Gastrocnemius medialis (tissue), 4 donors: ENCODE data around the gene CACNA2D3.

Experiments used
- CTCF ChIP-seq, 5 experiments: fragments of 450-650 bp in 3 of 5; fragments of 200-600 bp in 2 of 5; sonication (generic) in 2 of 5; IDR thresholded peaks in 4 of 5; conservative IDR thresholded peaks in 1 of 5; 1 replicate in 4 of 5; 2 replicates in 1 of 5; pipeline ENCODE4 v1.5.1; 2016 to 2019; ENCODE audit warnings: antibody characterized with exemption in 5 of 5, mild to moderate bottlenecking in 3 of 5, moderate library complexity in 3 of 5
- POLR2A ChIP-seq, 2 donors: fragments of 450-650 bp; IDR thresholded peaks; one replicate each; pipeline ENCODE4 v1.6.1; 2017; ENCODE audit warnings: antibody characterized with exemption in 2 of 2, mild to moderate bottlenecking in 2 of 2, moderate library complexity in 2 of 2

- no peak for TF ChIP-seq CTCF (IDR thresholded peaks at IDR 0.05 in 4 of 5, conservative IDR thresholded peaks at IDR 0.05 in 1 of 5)
- TF ChIP-seq POLR2A (IDR thresholded peaks at IDR 0.05), result no peak
Observed at GRCh38 chr3:54347060-54347459, 224.7 kb downstream of the CACNA2D3 start.
